Stimulated activated CD4-positive, alpha-beta T cell treated with anti-CD3 and anti-CD28 coated beads, Interleukin-4, amount 100 ng/mL, for 24 hours (primary cell): ENCODE measurements around the gene FAM174B.

Experiments used
- DNase-seq: peaks from one replicate; pipeline ENCODE4 v3.0.0-alpha.2; 2020

The FAM174B gene

DNA sequence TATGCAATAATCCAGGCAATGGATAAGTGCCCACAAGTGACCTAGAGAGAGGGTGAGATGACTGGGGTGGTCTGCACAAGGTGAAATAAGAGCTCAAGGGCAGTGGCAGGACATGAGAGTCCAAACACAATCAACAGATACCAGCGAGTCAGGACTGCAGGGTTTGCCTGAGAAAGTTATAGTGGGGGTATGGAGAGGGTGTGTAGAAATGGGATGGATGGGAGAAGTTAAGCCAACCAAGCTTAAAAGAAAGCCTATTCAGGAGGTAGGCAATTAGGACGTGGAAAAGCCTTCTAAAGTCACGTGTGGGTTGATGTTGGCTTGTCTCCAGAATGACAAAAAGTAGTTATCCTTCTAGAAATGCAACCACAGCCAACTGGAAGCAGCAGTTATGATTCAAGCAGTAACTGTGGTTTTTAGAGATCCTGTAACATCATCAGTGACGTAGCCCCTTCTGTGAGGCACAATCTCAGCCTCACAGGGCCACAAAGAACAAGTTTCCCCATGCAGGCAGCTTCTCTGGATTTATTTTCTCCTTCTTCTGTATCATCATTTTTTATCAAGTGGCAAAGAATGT is 56.1 kb downstream of the FAM174B start:
- DNase-seq: no peak

GRCh38 chr15:92597548-92597947 is 58.0 kb downstream of the FAM174B start:
- no peak for DNase-seq

GRCh38 chr15:92596623-92597022 is 59.0 kb downstream of the FAM174B start:
- no peak for DNase-seq

GRCh38 chr15:92595506-92596381 is 59.8 kb downstream of the FAM174B start:
- DNase-seq: no peak

GRCh38 chr15:92591275-92591674 is 64.3 kb downstream of the FAM174B start:
- DNase-seq: no peak

DNA sequence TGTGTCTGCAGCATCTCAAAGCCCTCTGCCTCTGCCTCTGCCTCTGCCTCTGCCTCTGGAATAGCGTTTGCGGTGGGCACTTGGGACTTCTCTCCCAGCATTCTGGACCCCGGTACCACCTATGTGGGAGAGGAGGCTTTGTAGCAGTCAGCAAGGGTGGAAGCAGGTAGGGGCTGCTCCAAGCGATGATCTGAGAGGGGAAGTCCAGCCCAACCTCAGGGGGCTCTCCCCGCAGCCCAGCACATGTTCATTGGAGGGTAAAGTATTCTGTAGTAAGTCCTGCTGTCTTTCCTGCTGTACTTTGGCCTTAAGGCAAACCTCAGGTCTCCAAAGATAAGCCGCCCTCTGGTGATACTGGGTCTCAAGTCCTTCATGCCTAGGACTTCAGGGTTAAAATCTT is 68.6 kb downstream of the FAM174B start:
- no peak for DNase-seq

DNA sequence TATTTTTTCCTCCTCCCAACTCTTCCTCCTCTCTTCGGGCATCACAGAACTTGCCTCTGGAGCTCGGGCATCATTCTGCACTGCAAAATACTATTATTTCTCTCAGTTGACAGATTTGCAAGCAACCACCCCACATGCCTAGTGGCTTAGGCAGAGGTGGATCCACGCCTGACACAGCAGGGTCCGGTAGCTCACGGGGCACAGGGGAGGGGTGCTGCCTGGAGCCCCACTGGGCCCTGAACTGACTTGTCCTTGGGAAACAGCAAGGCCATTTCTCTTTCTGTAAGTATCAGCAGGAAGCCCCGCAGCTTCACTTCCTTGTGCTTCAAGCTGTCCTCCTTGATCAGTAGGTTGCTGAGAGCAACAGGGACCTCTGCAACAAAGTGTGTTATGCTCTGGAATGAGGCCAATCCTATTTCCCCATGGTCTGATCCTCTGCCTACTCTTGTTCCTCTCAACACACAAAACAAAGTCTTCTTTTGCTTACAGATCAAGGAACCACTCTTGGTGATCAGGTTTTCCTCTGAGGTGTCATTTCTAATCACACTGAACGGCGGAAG is 69.1 kb downstream of the FAM174B start:
- no peak for DNase-seq

DNA sequence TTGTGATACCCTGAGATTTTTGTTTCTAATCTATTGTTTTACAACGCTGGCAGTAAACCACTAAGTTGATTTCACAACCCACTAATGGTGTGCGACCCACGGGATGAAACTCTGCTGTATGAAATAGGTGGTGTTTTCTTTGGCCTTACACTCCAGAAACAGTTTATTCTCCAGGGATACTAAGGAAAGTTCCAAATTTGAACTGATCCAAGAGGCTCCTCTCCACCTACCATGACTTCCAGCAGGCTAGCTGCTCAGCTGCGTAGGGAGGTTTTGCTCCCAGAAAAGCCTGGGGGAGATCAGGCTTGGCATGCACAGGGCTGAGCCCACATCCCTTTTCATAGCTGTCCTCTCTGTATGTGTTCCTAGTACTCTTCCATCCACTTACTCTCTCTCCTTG is 71.5 kb downstream of the FAM174B start:
- no peak for DNase-seq

DNA sequence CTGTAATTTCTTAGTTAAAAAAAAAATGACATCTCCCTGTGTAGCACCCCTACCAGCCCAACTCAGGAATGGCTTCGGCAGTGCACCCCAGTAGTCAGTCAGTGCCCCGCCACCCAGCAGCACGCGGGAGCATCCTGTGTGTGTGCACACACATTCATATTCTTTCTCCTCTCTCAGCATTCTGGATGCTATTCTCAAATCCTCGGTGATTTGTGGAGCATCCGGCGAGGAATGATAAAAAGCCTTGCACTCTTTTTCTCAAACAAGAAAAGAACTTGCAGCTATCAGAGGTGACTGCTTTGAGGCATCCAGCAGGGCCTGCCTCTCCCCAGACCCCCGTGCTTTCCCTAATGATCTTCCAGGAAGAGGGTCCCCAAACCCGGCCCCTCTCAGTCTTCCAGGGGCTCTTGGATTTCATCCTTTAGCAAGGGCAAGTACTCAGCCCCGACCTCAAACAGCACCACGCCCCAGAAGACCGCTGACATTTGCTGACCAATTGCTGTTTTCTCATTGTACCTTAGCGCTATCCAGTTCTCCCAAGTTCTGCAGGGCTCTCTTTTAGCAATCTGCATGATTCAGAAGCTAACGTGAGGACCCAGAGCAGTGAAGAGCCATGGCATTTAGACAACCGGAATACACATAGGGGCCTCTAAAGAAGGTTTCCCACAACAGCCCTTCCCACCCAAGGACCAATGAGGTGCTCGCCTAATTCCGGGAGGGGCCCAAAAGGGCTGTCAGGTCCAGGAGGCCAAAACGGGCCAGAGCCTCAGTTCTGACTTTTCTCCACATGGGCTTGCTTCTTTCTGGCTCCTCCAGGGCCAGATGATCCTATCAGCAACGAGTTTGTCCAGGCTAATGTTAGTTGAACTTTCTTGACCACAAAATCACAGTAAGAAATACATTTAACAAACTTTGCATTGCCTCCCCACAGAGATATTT is 72.2 kb downstream of the FAM174B start:
- no peak for DNase-seq

- DNase-seq: no peak
These were observed 73.4 kb downstream of the FAM174B start for GRCh38 chr15:92582206-92582605.

- DNase-seq: no peak
These were observed 74.6 kb downstream of the FAM174B start for GRCh38 chr15:92580933-92581445.

GRCh38 chr15:92580521-92580920 is 75.1 kb downstream of the FAM174B start:
- DNase-seq: no peak

GRCh38 chr15:92579931-92580470 is 75.6 kb downstream of the FAM174B start:
- DNase-seq: no peak

GRCh38 chr15:92579486-92579885 is 76.1 kb downstream of the FAM174B start:
- DNase-seq: no peak

GRCh38 chr15:92578096-92578835 is 77.3 kb downstream of the FAM174B start:
- no peak for DNase-seq

DNA sequence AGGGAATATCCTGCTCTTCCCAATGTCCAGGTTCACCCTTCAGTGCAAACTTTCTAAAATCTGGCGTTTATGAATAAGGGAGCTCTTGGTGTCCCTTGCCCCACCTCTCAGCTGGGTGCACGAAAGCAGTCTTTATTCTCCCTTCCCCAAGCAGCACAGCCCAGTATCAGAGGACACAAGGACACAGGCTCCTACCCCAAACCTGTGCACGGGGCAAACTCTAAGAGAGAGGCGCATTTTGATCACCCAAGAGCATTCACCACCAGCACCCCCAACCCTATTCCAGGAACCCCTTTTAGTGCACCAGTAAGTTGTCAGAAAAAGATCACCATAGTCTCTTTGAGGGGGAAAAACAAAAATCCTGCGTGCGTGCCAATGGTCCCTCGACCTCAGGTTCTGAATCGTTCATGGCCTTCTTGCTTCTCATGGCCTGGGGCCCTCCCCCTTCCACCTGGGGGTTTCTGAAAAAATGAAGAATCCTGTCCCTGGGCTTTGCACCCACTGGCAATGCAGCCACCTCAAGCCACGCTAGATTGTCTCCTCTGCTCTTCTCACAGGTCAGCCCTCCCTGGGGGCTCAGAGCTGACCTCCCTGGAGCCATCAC is 78.9 kb downstream of the FAM174B start:
- DNase-seq: no peak

DNA sequence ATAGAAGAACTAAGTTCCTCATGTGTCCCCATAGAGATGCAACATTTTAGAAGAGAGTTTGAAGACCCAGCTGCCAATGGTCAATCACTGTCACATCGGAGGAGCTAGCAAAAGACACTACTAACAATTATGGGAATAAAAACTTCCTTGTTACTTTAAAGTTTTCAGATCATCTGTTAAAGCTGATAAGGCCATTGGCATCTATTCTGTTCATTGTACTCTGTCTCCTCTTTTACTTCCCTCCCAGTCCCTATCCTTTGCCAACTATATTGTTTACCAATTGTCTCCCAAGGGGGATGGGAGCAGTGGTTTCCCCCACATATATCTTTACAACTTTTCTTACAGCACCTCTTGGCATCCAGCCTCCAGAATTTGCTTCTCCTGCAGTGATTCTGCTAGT is 81.0 kb downstream of the FAM174B start:
- no peak for DNase-seq

DNA sequence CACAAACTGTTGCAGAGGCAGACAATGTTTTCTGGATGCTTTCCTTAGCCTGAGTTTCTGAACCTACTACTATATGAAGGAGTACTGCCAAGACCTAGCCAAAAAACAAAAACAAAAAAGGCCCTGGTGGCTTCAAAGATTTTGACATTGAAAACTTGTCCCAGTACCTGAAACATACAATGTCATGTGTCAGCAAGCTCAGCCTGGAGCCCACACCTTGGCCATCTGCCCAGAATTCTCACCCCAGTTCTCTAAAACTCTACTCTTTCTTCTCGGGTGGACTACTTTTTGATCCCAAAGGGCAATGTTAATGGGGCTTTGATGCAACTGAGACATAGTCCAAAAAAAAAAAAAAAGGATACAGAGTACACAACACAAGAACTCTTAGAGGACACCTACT is 81.4 kb downstream of the FAM174B start:
- DNase-seq: no peak

- no peak for DNase-seq
These were observed 83.8 kb downstream of the FAM174B start for GRCh38 chr15:92571824-92572223.

- no peak for DNase-seq
These were observed 85.2 kb downstream of the FAM174B start for GRCh38 chr15:92570391-92570790.

- DNase-seq: no peak
These were observed 85.8 kb downstream of the FAM174B start for GRCh38 chr15:92569778-92570177.
